Upper lobe of left lung (tissue), 6 donors: ENCODE results near the gene PDCD6IP. TPM values are rescaled to one million over a fixed set of nuclear protein-coding genes. Genes with fewer than 3 reads are reported as not detected.
"Not testable (repeated sequence)": the region's sequence is repeated elsewhere in the genome, so short reads cannot be mapped to it uniquely, and the experiment has no call there.

Experiments
- ATAC-seq, 2 donors: fragments of 200-7000 bp; cut with Tn5 transposase; one replicate each; pipeline ENCODE4 v1.9.1; 2022; ENCODE audit warnings: mild to moderate bottlenecking in 2 of 2, moderate library complexity in 2 of 2; ENCODE audit not compliant: low FRiP score in 2 of 2
- DNase-seq, 2 donors: peaks; one replicate each; pipeline ENCODE4 v3.0.0-alpha.2; 2019 to 2020
- H3K27ac ChIP-seq, 4 donors: fragments of 200-600 bp; sonication (generic); one replicate each; pipeline ENCODE4 v1.5.1; 2016 to 2019
- H3K27me3 ChIP-seq, 4 donors: fragments of 200-600 bp; sonication (generic); one replicate each; pipeline ENCODE4 v1.5.1; 2017 to 2019
- H3K36me3 ChIP-seq, 4 donors: fragments of 200-600 bp; sonication (generic); one replicate each; pipeline ENCODE4 v1.5.1; 2016 to 2019
- H3K4me1 ChIP-seq, 4 donors: fragments of 200-600 bp; sonication (generic); one replicate each; pipeline ENCODE4 v1.5.1; 2018 to 2019
- H3K4me3 ChIP-seq, 4 donors: fragments of 200-600 bp; sonication (generic); one replicate each; pipeline ENCODE4 v1.5.1; 2017 to 2019; ENCODE audit warnings: mild to moderate bottlenecking in 2 of 4, moderate library complexity in 1 of 4
- H3K9me3 ChIP-seq, 4 donors: fragments of 200-600 bp; sonication (generic); one replicate each; pipeline ENCODE4 v1.5.1; 2018 to 2019
- EP300 ChIP-seq, 4 donors: sonication (generic); formaldehyde crosslinking; IDR thresholded peaks; one replicate each; pipeline ENCODE4 v1.5.1; 2017; ENCODE audit warnings: antibody characterized with exemption in 4 of 4, control low read depth in 2 of 4
- POLR2A ChIP-seq, 4 donors: fragments of 450-650 bp; IDR thresholded peaks; one replicate each; pipeline ENCODE4 v1.5.1; 2016 to 2017; ENCODE audit warnings: antibody characterized with exemption in 4 of 4, mild to moderate bottlenecking in 2 of 4
- POLR2AphosphoS5 ChIP-seq, 2 donors: sonication (generic); formaldehyde crosslinking; IDR thresholded peaks; one replicate each; pipeline ENCODE4 v1.5.1; 2017; ENCODE audit warnings: antibody characterized with exemption in 2 of 2
- WGBS, 2 donors: methylation state at CpG; one replicate each; pipeline ENCODE4 v1.1.5; 2017 to 2018; 5-methylcytosine and 5-hydroxymethylcytosine counted together
- total RNA-seq, 6 donors: library from RNA; depleted of rRNA in 4 of 6; stranded (reverse); fragments of >200 nt in 4 of 6; gene quantifications; one replicate each; pipeline versions ENCODE4 v1.1.0 to v1.2.1, GENCODE V29; 2016 to 2021
- TF ChIP-seq, protein P1 (sequence below), 6 experiments: fragments of 450-650 bp in 4 of 6; fragments of 200-600 bp in 2 of 6; sonication (generic) in 2 of 6; IDR thresholded peaks; one replicate each; pipeline ENCODE4 v1.5.1; 2016 to 2019; ENCODE audit warnings: antibody characterized with exemption in 6 of 6
- donor health status: DM: no; HTN: no; CAD: no; lungs with moderate emphysema.
- donor health status: DM: no; HTN: yes; CAD: no; lungs with severe emphysema.

Gene PDCD6IP, protein sequence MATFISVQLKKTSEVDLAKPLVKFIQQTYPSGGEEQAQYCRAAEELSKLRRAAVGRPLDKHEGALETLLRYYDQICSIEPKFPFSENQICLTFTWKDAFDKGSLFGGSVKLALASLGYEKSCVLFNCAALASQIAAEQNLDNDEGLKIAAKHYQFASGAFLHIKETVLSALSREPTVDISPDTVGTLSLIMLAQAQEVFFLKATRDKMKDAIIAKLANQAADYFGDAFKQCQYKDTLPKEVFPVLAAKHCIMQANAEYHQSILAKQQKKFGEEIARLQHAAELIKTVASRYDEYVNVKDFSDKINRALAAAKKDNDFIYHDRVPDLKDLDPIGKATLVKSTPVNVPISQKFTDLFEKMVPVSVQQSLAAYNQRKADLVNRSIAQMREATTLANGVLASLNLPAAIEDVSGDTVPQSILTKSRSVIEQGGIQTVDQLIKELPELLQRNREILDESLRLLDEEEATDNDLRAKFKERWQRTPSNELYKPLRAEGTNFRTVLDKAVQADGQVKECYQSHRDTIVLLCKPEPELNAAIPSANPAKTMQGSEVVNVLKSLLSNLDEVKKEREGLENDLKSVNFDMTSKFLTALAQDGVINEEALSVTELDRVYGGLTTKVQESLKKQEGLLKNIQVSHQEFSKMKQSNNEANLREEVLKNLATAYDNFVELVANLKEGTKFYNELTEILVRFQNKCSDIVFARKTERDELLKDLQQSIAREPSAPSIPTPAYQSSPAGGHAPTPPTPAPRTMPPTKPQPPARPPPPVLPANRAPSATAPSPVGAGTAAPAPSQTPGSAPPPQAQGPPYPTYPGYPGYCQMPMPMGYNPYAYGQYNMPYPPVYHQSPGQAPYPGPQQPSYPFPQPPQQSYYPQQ
- total RNA-seq = 100 to 1,000 TPM; 120 to 289 (median 259) TPM

DNA sequence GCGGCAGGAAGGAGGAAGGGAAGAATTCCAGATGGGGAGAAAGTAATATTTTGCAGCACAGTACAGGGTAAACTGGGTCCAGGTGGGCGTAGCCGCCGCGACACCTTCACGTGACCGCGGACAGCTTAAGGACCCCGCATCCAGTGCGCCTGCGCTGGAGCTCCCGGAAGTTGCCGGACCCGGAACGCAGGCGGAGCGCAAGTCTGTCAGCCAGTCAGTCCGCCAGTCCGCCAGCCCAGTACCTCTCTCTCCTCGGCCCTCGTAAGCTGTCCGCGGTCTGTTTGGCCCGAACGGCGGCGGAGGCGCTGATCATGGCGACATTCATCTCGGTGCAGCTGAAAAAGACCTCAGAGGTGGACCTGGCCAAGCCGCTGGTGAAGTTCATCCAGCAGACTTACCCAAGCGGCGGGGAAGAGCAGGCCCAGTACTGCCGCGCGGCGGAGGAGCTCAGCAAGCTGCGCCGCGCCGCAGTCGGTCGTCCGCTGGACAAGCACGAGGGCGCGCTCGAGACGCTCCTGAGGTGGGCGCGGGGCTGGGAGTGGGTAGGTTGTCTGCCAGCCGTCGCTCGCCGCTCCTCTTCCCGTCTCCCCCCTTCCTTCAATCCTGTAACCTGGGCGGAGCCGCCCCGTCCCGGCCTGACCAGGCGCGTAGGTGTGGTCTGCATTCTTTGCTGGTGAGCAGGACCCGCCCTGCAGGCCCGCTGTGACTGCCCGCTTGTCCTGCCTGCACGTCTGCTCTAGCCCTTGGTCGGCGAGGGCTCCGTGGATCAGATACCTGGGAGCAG lies at the start of gene PDCD6IP:
TSS of gene PDCD6IP (plus strand) at position 213 of the 784 bp plus-strand sequence. CDS start at position 312, 99 bp downstream.
- H3K9me3 ChIP-seq = no peaks in the 10 kb centered on the region
- H3K27ac ChIP-seq = peak within 1 kb of the TSS; percentile 96 to 99 (median 98)
- peaks cover 36 to 54% (median 40%) of the 10 kb centered on the region in 4 donors for H3K4me1 ChIP-seq
- peak; percentile 97 to 98 for ATAC-seq
- peak within 1 kb of the TSS; percentile 73 to 89 (median 80) for H3K4me3 ChIP-seq
- no peaks in the 10 kb centered on the region for H3K27me3 ChIP-seq
- no peaks in the 10 kb centered on the region for H3K36me3 ChIP-seq
- DNase-seq = peak; percentile 96 to 97
- TF ChIP-seq, protein P1, sequence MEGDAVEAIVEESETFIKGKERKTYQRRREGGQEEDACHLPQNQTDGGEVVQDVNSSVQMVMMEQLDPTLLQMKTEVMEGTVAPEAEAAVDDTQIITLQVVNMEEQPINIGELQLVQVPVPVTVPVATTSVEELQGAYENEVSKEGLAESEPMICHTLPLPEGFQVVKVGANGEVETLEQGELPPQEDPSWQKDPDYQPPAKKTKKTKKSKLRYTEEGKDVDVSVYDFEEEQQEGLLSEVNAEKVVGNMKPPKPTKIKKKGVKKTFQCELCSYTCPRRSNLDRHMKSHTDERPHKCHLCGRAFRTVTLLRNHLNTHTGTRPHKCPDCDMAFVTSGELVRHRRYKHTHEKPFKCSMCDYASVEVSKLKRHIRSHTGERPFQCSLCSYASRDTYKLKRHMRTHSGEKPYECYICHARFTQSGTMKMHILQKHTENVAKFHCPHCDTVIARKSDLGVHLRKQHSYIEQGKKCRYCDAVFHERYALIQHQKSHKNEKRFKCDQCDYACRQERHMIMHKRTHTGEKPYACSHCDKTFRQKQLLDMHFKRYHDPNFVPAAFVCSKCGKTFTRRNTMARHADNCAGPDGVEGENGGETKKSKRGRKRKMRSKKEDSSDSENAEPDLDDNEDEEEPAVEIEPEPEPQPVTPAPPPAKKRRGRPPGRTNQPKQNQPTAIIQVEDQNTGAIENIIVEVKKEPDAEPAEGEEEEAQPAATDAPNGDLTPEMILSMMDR (IDR thresholded peaks at IDR 0.05) = peak in 4 of 6 experiments; percentile 25 to 43 (median 39)
- TF ChIP-seq POLR2A (IDR thresholded peaks at IDR 0.05) (peak; percentile 16 to 98 (median 96)), POLR2AphosphoS5 (IDR thresholded peaks at IDR 0.05) (peak; percentile 98), EP300 (IDR thresholded peaks at IDR 0.05) (peak in 1 of 4 donors; percentile 55)
- whole genome bisulfite sequencing, 2 donors = 0% methylated on average over 37 to 51 of the region's 69 CpGs

DNA sequence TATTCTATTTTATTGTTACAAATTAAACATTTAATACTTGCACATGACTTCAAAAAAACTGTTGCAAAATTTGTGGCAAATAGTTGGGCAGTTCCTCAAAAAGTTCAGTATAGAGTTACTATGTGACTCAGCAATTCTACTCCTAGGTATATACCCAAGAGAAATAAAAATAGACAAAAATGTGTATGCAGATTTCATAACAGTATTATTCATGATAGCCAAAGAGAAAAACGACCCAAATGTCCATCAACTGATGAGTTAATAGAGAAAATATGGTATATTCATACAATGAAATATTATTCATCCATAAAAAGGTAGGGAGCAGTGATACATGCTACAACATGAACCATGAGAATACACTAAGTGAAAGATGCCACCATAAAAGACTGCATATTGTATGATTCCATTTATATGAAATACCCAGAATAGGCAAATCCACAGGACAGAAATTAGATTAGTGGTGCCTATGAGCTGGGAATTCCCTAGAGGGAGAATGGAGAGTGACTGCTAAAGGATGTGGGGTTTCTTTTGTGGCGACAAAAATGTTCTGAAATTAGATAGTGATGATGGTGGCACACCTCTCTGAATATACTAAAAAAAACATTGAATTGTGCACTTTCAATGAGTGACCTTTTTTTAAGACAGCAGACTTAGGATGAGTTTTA lies 48.8 kb upstream of the PDCD6IP start:
- H3K27ac ChIP-seq = no peak overlapping the region
- ATAC-seq = no peak

DNA sequence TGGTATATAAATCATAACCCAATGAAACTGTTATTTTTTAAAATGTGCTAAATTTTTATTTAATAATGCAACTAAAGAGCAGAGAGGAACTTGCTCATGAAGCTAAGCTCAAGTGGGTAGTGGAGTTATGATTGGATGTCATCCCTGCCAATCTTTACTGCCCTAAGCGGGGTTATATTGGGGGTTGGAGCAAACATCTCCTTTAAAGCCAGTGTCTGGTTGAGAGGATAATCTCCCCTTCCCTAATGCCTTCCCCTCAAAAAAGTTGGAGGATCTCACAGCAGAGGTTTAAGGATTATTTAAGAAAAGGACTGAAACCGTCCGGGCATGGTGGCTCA lies 48.2 kb upstream of the PDCD6IP start:
- TF ChIP-seq POLR2A (IDR thresholded peaks at IDR 0.05) = no peak
- no peak for TF ChIP-seq EP300 (IDR thresholded peaks at IDR 0.05)
- TF ChIP-seq, protein P1 (IDR thresholded peaks at IDR 0.05) = no peak
- TF ChIP-seq POLR2AphosphoS5 (IDR thresholded peaks at IDR 0.05) = no peak
- no peak overlapping the region for H3K4me3 ChIP-seq
- H3K27ac ChIP-seq = no peak overlapping the region
- DNase-seq (no peak), ATAC-seq (no peak)
- WGBS, 2 donors = 93% methylated on average over 3 of the region's 3 CpGs
- no peaks in the 10 kb centered on the region for H3K36me3 ChIP-seq
- H3K27me3 ChIP-seq = no peaks in the 10 kb centered on the region
- H3K9me3 ChIP-seq = peaks cover 0 to 14% (median 11%) of the 10 kb centered on the region in 4 donors
- no peaks in the 10 kb centered on the region for H3K4me1 ChIP-seq

More for the DNA sequence above, 48.8 kb upstream of the PDCD6IP start:
- Histone ChIP-seq H3K27me3 (no peaks in the 10 kb centered on the region), H3K9me3 (peaks cover 0 to 11% (median 9%) of the 10 kb centered on the region in 4 donors), H3K4me1 (no peaks in the 10 kb centered on the region), H3K4me3 (no peak overlapping the region), H3K36me3 (no peaks in the 10 kb centered on the region)
- 40 to 45% methylated on average over 2 of the region's 2 CpGs for WGBS, 2 donors
- TF ChIP-seq POLR2A (IDR thresholded peaks at IDR 0.05) (no peak), EP300 (IDR thresholded peaks at IDR 0.05) (no peak), POLR2AphosphoS5 (IDR thresholded peaks at IDR 0.05) (no peak)
- TF ChIP-seq, protein P1 (IDR thresholded peaks at IDR 0.05) = no peak
- DNase-seq = no peak

DNA sequence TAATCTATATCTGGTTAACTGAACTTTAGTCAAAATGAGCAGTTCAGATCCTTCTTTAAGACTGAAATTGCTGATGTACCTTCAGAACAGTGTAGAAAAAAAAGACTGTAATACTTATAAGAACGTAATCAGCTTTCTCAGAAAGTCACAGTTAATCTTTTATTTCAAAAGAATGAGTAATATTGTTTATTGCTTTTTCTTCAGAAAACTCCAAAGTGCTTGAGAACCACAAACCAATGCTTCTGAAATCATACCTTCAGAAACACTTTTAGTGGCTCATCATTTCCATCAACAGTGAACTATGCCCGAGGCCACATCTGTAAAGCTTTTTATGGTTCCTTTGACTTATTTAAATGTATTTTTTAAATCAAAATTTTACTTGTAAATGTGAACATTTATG lies 47.1 kb upstream of the PDCD6IP start:
- Histone ChIP-seq H3K4me3 (no peak overlapping the region), H3K9me3 (peaks cover 0 to 14% (median 11%) of the 10 kb centered on the region in 4 donors), H3K36me3 (no peaks in the 10 kb centered on the region), H3K27ac (no peak overlapping the region), H3K4me1 (no peaks in the 10 kb centered on the region), H3K27me3 (no peaks in the 10 kb centered on the region)
- no peak for DNase-seq
- 66 to 84% methylated on average over 2 of the region's 2 CpGs for WGBS, 2 donors
- no peak for TF ChIP-seq POLR2AphosphoS5 (IDR thresholded peaks at IDR 0.05)
- no peak for TF ChIP-seq POLR2A (IDR thresholded peaks at IDR 0.05)
- TF ChIP-seq, protein P1 (IDR thresholded peaks at IDR 0.05) = no peak
- TF ChIP-seq EP300 (IDR thresholded peaks at IDR 0.05) = no peak
- ATAC-seq = no peak

DNA sequence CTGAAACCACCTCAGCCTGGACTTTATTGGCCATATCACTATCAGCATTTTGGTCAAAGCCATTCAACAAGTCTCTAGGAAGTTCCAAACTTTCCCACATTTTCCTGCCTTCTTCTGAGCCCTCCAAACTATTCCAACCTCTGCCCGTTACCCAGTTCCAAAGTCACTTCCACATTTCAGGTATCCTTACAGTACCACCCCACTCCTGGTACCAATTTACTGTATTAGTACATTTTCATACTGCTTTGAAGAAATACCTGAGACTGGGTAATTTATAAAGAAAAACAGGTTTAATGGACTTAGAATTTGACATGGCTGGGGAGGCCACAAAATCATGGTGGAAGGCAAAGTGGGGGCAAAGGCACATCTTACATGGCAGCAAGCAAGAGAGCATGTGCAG lies 44.0 kb upstream of the PDCD6IP start:
- peaks cover 0 to 14% (median 11%) of the 10 kb centered on the region in 4 donors for H3K9me3 ChIP-seq
- DNase-seq, H3K27me3 ChIP-seq, H3K27ac ChIP-seq, ATAC-seq, H3K36me3 ChIP-seq, H3K4me1 ChIP-seq, H3K4me3 ChIP-seq: not testable (repeated sequence)
- 92 to 96% methylated on average over 1 of the region's 1 CpG for WGBS, 2 donors
